Measurements from ENCODE around the gene GKAP1.
"Not testable (repeated sequence)": the region's sequence is repeated elsewhere in the genome, so short reads cannot be mapped to it uniquely, and the experiment has no call there.

GKAP1 gene

DNA sequence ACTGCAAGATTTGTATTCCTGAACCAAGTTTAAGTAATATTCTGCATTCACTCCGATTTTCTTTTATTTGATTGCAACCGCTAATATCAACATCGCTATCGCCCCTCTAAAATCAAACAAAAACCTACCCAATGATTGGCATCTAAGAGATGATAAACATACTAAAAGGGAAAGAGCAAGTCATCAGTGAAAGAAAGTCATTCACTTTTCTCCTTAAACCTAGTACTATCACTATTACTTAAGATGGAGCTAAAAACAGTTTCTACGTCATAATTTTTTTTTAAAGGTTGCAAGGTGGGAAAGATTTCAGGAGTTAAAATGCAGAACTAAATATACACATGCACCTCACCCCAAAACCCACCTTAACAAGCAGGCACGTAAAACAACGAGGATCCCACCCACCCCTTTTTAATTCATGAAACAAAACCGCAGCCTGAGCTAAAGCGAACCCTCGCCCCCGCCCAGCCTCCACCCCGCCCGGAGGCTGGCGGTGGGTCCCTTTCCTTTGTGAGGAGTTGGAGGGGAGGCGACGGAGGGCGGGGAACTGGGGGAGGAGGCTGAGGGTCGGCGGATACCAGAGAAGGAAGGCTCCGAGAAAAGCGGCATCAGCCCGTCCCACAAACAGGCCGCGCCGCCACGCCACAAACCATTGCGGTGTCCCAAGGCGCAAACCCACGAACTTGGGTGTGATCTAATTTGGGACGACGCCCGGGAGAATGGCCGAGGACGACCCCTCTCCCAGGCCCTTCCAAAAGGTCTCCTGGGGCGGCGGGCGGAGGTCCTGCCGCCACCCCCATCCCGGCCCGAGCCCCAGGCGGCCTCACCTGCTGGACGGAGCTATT is 110.7 kb downstream of the GKAP1 start:
- peaks cover 20% of the 10 kb centered on the region for H3K4me1 ChIP-seq (ENCODE audit: control insufficient read depth, insufficient read depth, low read length)
- no peaks in the 10 kb centered on the region for H3K36me3 ChIP-seq (ENCODE audit: control insufficient read depth, insufficient read depth, low read length)
- H3K27me3 ChIP-seq (ENCODE audit: control insufficient read depth, insufficient read depth, low read length) = no peaks in the 10 kb centered on the region
- peak overlapping the region; percentile 100 for H3K27ac ChIP-seq (ENCODE audit: low read depth, low read length)
- H3K9me3 ChIP-seq (ENCODE audit: control insufficient read depth, insufficient read depth, low read length) = no peaks in the 10 kb centered on the region
- peak overlapping the region; percentile 96 for H3K4me3 ChIP-seq (ENCODE audit: low read depth, low read length)
- H3K9ac ChIP-seq (ENCODE audit: low read depth, low read length) = peak overlapping the region; percentile 100

DNA sequence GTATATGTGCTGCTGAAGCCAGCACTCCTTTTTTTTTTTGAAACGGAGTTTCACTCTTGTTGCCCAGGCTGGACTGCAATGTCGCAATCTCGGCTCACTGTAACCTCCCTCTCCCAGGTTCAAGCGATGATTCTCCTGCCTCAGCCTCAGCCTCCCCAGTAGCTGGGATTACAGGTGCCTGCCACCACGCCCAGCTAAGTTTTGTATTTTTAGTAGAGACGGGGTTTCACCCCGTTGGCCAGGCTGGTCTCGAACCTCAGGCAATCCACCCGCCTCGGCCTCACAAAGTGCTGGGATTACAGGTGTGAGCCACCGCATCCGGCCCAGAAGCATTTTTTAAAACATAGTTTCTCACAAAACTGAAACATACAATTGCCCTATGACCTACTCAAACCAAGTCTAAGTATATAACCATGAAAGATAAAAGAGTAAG is 112.3 kb downstream of the GKAP1 start:
- H3K4me3 ChIP-seq (ENCODE audit: low read depth, low read length) = 0 out of 2 replicates have a peak overlapping the region, but pooled peaks have one; percentile 96
- H3K9ac ChIP-seq (ENCODE audit: low read depth, low read length) = not testable (repeated sequence)

DNA sequence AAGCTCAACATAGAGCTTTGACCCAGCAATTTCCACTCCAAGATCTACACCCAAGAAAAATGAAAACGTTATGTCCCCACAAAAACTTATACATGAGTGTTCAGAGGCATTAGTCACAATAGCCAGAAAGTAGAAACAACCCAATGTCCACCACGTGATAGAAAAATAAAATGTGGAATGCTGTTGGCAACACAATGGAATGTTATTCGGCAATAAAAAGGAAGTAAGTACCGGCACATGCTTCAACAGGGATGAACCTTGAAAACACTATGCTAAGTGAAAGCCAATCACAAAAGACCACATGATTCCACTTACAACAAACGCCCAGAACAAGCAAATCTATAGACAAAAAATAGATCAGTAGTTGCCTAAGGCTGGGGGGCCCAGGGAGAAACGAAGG is 115.8 kb downstream of the GKAP1 start:
- no peaks in the 10 kb centered on the region for H3K36me3 ChIP-seq (ENCODE audit: control insufficient read depth, insufficient read depth, low read length)
- no peak overlapping the region for H3K27ac ChIP-seq (ENCODE audit: low read depth, low read length)

More for the DNA sequence above, 112.3 kb downstream of the GKAP1 start:
- H3K9me3 ChIP-seq (ENCODE audit: control insufficient read depth, insufficient read depth, low read length); H3K27ac ChIP-seq (ENCODE audit: low read depth, low read length); H3K36me3 ChIP-seq (ENCODE audit: control insufficient read depth, insufficient read depth, low read length); H3K27me3 ChIP-seq (ENCODE audit: control insufficient read depth, insufficient read depth, low read length): not testable (repeated sequence)
- peaks cover 23% of the 10 kb centered on the region for H3K4me1 ChIP-seq (ENCODE audit: control insufficient read depth, insufficient read depth, low read length)

DNA sequence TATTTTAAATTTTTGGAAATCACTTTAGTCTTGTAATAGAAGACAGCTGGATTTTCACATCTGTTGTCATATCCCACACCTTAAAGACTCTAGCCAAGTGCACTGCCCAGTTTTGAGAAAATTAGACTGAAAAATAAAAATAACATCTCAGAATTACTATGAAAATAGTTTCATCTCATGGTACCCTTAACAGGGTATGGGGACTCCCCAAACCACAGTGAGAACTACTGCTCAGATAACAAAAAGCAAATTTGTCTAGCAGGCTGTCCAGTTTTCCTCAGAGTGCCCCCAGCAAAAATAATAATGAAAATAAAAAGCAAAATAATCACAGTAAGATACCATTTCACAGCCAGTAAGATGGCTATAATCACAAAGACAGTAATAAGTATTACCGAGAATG is 116.3 kb downstream of the GKAP1 start:
- Histone ChIP-seq H3K27ac (ENCODE audit: low read depth, low read length) (no peak overlapping the region), H3K9me3 (ENCODE audit: control insufficient read depth, insufficient read depth, low read length) (no peaks in the 10 kb centered on the region), H3K27me3 (ENCODE audit: control insufficient read depth, insufficient read depth, low read length) (no peaks in the 10 kb centered on the region), H3K4me1 (ENCODE audit: control insufficient read depth, insufficient read depth, low read length) (peaks cover 22% of the 10 kb centered on the region), H3K36me3 (ENCODE audit: control insufficient read depth, insufficient read depth, low read length) (no peaks in the 10 kb centered on the region), H3K9ac (ENCODE audit: low read depth, low read length) (no peak overlapping the region), H3K4me3 (ENCODE audit: low read depth, low read length) (no peak overlapping the region)

More for the DNA sequence above, 115.8 kb downstream of the GKAP1 start:
- Histone ChIP-seq H3K27me3 (ENCODE audit: control insufficient read depth, insufficient read depth, low read length) (no peaks in the 10 kb centered on the region), H3K9me3 (ENCODE audit: control insufficient read depth, insufficient read depth, low read length) (no peaks in the 10 kb centered on the region), H3K4me3 (ENCODE audit: low read depth, low read length) (no peak overlapping the region), H3K4me1 (ENCODE audit: control insufficient read depth, insufficient read depth, low read length) (peaks cover 23% of the 10 kb centered on the region), H3K9ac (ENCODE audit: low read depth, low read length) (no peak overlapping the region)

DNA sequence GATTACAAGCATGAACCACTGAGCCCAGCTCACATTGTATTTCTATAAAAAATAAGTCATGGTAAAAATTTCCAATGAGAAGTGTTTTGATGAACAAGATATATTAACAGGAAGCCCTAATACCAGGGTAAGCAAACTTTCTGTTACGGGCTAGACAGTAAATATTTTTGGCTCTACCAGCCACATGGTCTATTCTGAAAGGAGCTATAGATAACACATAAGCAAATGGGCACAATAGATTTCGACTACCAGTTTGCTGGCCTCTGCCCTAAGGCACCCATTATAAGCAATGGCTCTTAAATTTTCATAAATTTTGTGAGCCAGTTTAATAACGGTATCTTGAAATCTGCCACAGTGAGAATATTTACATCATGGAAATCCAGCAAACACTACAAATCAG is 118.0 kb downstream of the GKAP1 start:
- Histone ChIP-seq H3K4me1 (ENCODE audit: control insufficient read depth, insufficient read depth, low read length) (peaks cover 15% of the 10 kb centered on the region; the same call in 1 of the 2 replicates), H3K9ac (ENCODE audit: low read depth, low read length) (no peak overlapping the region), H3K4me3 (ENCODE audit: low read depth, low read length) (no peak overlapping the region), H3K36me3 (ENCODE audit: control insufficient read depth, insufficient read depth, low read length) (no peaks in the 10 kb centered on the region), H3K9me3 (ENCODE audit: control insufficient read depth, insufficient read depth, low read length) (no peaks in the 10 kb centered on the region), H3K27ac (ENCODE audit: low read depth, low read length) (no peak overlapping the region), H3K27me3 (ENCODE audit: control insufficient read depth, insufficient read depth, low read length) (no peaks in the 10 kb centered on the region)

DNA sequence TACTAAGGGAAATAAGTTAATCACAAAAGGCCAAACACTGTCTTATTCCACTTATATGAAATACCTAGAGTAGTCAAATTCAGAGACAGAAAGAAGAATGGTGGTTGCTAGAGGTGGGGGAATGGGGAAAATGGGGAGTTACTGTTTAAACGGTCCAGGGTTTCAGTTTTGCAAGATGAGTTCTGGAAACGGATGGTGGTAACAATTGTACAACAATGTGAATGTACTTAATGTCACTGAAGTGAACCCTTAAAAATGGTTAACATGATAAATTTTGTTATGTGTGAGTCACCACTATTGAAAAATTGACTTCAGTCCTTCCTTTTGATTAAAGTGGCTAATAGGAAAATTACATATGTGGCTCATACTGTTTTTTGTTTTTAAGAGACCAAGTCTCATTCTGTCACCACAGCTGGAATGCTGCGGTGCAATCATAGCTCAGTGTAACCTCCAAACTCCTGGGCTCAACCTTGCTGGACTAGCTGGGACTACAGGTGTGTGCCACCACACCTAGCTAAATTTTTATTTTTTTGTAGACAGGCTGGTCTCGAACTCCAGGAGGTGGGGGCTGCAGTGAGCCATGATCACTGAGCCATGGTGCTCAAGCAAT is 118.5 kb downstream of the GKAP1 start:
- Histone ChIP-seq H3K27ac (ENCODE audit: low read depth, low read length) (no peak overlapping the region), H3K36me3 (ENCODE audit: control insufficient read depth, insufficient read depth, low read length) (no peaks in the 10 kb centered on the region), H3K4me3 (ENCODE audit: low read depth, low read length) (no peak overlapping the region), H3K9ac (ENCODE audit: low read depth, low read length) (no peak overlapping the region), H3K9me3 (ENCODE audit: control insufficient read depth, insufficient read depth, low read length) (no peaks in the 10 kb centered on the region), H3K27me3 (ENCODE audit: control insufficient read depth, insufficient read depth, low read length) (no peaks in the 10 kb centered on the region), H3K4me1 (ENCODE audit: control insufficient read depth, insufficient read depth, low read length) (peaks cover 16% of the 10 kb centered on the region; the same call in 1 of the 2 replicates)

DNA sequence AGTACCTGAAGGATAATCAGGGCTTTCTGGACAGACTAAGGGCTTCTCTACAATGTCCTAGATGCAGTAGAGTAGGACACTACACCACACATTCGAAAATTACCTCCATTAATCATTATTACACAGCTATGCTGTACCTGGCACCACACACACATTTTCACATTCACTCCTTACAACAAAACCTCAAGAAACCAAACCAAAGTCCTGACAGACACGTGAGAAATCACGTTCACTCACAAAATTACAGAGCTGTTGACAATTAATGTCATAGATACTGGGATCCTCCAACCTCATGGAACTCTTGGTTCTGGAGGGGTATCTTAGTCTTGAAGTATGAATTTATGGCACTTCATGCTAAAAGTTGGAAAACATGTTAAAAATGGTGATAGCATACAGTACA is 126.1 kb downstream of the GKAP1 start:
- Histone ChIP-seq H3K27ac (ENCODE audit: low read depth, low read length) (no peak overlapping the region), H3K36me3 (ENCODE audit: control insufficient read depth, insufficient read depth, low read length) (0 out of 2 replicates have a peak, but pooled peaks cover 4% of the 10 kb centered on the region), H3K9me3 (ENCODE audit: control insufficient read depth, insufficient read depth, low read length) (no peaks in the 10 kb centered on the region), H3K4me3 (ENCODE audit: low read depth, low read length) (no peak overlapping the region), H3K9ac (ENCODE audit: low read depth, low read length) (no peak overlapping the region), H3K27me3 (ENCODE audit: control insufficient read depth, insufficient read depth, low read length) (no peaks in the 10 kb centered on the region), H3K4me1 (ENCODE audit: control insufficient read depth, insufficient read depth, low read length) (peaks cover 7% of the 10 kb centered on the region; the same call in 1 of the 2 replicates)

All from HUES48 (cell line).